Measurements from ENCODE around the gene DNAH7. TPM values are rescaled to one million over a fixed set of nuclear protein-coding genes. Genes with fewer than 3 reads are reported as not detected.

Gene DNAH7
- total RNA-seq, 1 donor from 2014 or later, result 1.2 TPM

GRCh38 chr2:195820373-195820772 lies 248.3 kb downstream of the DNAH7 start:
- no peak overlapping the region for H3K9ac ChIP-seq (ENCODE audit: low read length)
- no peak overlapping the region for H2AFZ ChIP-seq (ENCODE audit: low read depth, low read length)
- FAIRE-seq, result no peak
- DNase-seq (ENCODE audit: low read depth), result peak; percentile 34
- no peak overlapping the region for H3K27ac ChIP-seq (ENCODE audit: low read depth, low read length)
- no peak overlapping the region for H3K4me3 ChIP-seq (ENCODE audit: insufficient read depth, low read depth, low read length)
- H3K9me3 Mint-ChIP-seq (ENCODE audit: unreplicated experiment), result no peaks in the 10 kb centered on the region
- no peaks in the 10 kb centered on the region for H3K79me2 ChIP-seq (ENCODE audit: insufficient read depth, low read length)
- no peaks in the 10 kb centered on the region for H3K4me1 ChIP-seq (ENCODE audit: insufficient read depth, low read length)
- H3K27ac Mint-ChIP-seq (ENCODE audit: unreplicated experiment), result peak overlapping the region; percentile 86
- H3K27me3 ChIP-seq (ENCODE audit: insufficient read depth, low read length), result peaks cover 3% of the 10 kb centered on the region
- H3K27me3 Mint-ChIP-seq (ENCODE audit: low read depth, unreplicated experiment), result no peaks in the 10 kb centered on the region
- no peaks in the 10 kb centered on the region for H3K36me3 ChIP-seq (ENCODE audit: insufficient read depth, low read length)
- no peaks in the 10 kb centered on the region for H3K36me3 Mint-ChIP-seq (ENCODE audit: low read depth, unreplicated experiment)
- TF ChIP-seq EZH2 (IDR thresholded peaks at IDR 0.05; ENCODE audit: insufficient read depth, low read length) (no peak), CTCF (IDR thresholded peaks at IDR 0.05; ENCODE audit: insufficient read depth, low read depth, low read length) (no peak)
- no peak overlapping the region for H3K4me2 ChIP-seq (ENCODE audit: low read length)
- H3K4me3 Mint-ChIP-seq (ENCODE audit: unreplicated experiment), result no peak overlapping the region
- no peaks in the 10 kb centered on the region for H4K20me1 ChIP-seq (ENCODE audit: insufficient read depth, low read length)
- no peaks in the 10 kb centered on the region for H3K9me3 ChIP-seq (ENCODE audit: insufficient read depth, low read depth, low read length)
- H3K4me1 Mint-ChIP-seq (ENCODE audit: low read depth, unreplicated experiment), result peaks cover 18% of the 10 kb centered on the region

DNA sequence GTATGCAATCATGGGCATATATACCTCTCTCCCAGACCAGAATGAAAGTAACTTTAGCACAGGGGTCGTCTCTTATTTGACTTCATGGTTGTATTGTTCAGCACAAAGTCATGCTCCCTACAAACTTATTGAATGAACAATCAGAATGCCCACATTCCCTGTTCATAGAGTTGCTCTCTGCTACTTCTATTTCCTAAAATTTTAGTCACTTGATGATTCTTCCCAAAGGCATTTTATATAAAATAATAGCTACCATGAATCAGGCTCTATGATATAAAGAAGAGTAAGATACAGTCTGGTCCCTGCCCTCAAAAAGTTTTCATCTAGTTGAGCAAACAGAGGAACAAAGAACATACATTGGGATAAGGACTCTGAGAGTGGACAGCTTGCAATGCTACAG lies 249.4 kb downstream of the DNAH7 start:
- Histone ChIP-seq H3K4me2 (ENCODE audit: low read length) (no peak overlapping the region), H3K79me2 (ENCODE audit: insufficient read depth, low read length) (no peaks in the 10 kb centered on the region), H3K9me3 (ENCODE audit: insufficient read depth, low read depth, low read length) (no peaks in the 10 kb centered on the region), H3K4me3 (ENCODE audit: insufficient read depth, low read depth, low read length) (no peak overlapping the region), H3K9ac (ENCODE audit: low read length) (no peak overlapping the region), H3K4me1 (ENCODE audit: insufficient read depth, low read length) (no peaks in the 10 kb centered on the region), H3K27ac (ENCODE audit: low read depth, low read length) (no peak overlapping the region), H2AFZ (ENCODE audit: low read depth, low read length) (no peak overlapping the region), H4K20me1 (ENCODE audit: insufficient read depth, low read length) (no peaks in the 10 kb centered on the region), H3K27me3 (ENCODE audit: insufficient read depth, low read length) (peaks cover 3% of the 10 kb centered on the region), H3K36me3 (ENCODE audit: insufficient read depth, low read length) (no peaks in the 10 kb centered on the region)
- Mint-ChIP-seq H3K27me3 (ENCODE audit: low read depth, unreplicated experiment) (no peaks in the 10 kb centered on the region), H3K36me3 (ENCODE audit: low read depth, unreplicated experiment) (no peaks in the 10 kb centered on the region), H3K4me3 (ENCODE audit: unreplicated experiment) (no peak overlapping the region), H3K9me3 (ENCODE audit: unreplicated experiment) (no peaks in the 10 kb centered on the region), H3K4me1 (ENCODE audit: low read depth, unreplicated experiment) (peaks cover 18% of the 10 kb centered on the region), H3K27ac (ENCODE audit: unreplicated experiment) (peak overlapping the region; percentile 83)
- TF ChIP-seq EZH2 (IDR thresholded peaks at IDR 0.05; ENCODE audit: insufficient read depth, low read length) (no peak), CTCF (IDR thresholded peaks at IDR 0.05; ENCODE audit: insufficient read depth, low read depth, low read length) (no peak)
- DNase-seq (ENCODE audit: low read depth) (no peak), FAIRE-seq (no peak)

GRCh38 chr2:195818526-195818925 lies 250.1 kb downstream of the DNAH7 start:
- peak; percentile 56 for DNase-seq (ENCODE audit: low read depth)
- TF ChIP-seq CTCF (IDR thresholded peaks at IDR 0.05; ENCODE audit: insufficient read depth, low read depth, low read length) (no peak), EZH2 (IDR thresholded peaks at IDR 0.05; ENCODE audit: insufficient read depth, low read length) (no peak)
- Mint-ChIP-seq H3K4me3 (ENCODE audit: unreplicated experiment) (no peak overlapping the region), H3K27me3 (ENCODE audit: low read depth, unreplicated experiment) (no peaks in the 10 kb centered on the region), H3K9me3 (ENCODE audit: unreplicated experiment) (no peaks in the 10 kb centered on the region), H3K4me1 (ENCODE audit: low read depth, unreplicated experiment) (peaks cover 17% of the 10 kb centered on the region), H3K27ac (ENCODE audit: unreplicated experiment) (no peak overlapping the region), H3K36me3 (ENCODE audit: low read depth, unreplicated experiment) (no peaks in the 10 kb centered on the region)
- Histone ChIP-seq H3K9ac (ENCODE audit: low read length) (no peak overlapping the region), H3K9me3 (ENCODE audit: insufficient read depth, low read depth, low read length) (no peaks in the 10 kb centered on the region), H3K4me3 (ENCODE audit: insufficient read depth, low read depth, low read length) (no peak overlapping the region), H3K79me2 (ENCODE audit: insufficient read depth, low read length) (no peaks in the 10 kb centered on the region), H3K36me3 (ENCODE audit: insufficient read depth, low read length) (no peaks in the 10 kb centered on the region), H2AFZ (ENCODE audit: low read depth, low read length) (no peak overlapping the region), H4K20me1 (ENCODE audit: insufficient read depth, low read length) (no peaks in the 10 kb centered on the region), H3K27me3 (ENCODE audit: insufficient read depth, low read length) (peaks cover 3% of the 10 kb centered on the region), H3K27ac (ENCODE audit: low read depth, low read length) (no peak overlapping the region), H3K4me2 (ENCODE audit: low read length) (no peak overlapping the region), H3K4me1 (ENCODE audit: insufficient read depth, low read length) (no peaks in the 10 kb centered on the region)
- no peak for FAIRE-seq
